ENCODE data around the gene ZNF367.

GRCh38 chr9:96367943-96368342, 50.2 kb downstream of the ZNF367 start:
- TF ChIP-seq CTCF (IDR thresholded peaks at IDR 0.05) (no peak), POLR2A (IDR thresholded peaks at IDR 0.05) (no peak)
